H1 (cell line): ENCODE results near the gene DNAH8. TPM values are rescaled to one million over a fixed set of nuclear protein-coding genes. Genes with fewer than 3 reads are reported as not detected.

Experiments used
- KDM4A ChIP-seq: IDR thresholded peaks from one replicate; pipeline ENCODE4 v1.7.1; 2012; ENCODE audit warnings: low read depth, mild to moderate bottlenecking, moderate library complexity, low read length, inconsistent platforms; ENCODE audit not compliant: severe bottlenecking
- polyA plus RNA-seq, 7 experiments: library from polyadenylated mRNA; depleted of rRNA in 3 of 7; stranded (reverse) in 5 of 7; unstranded in 2 of 7; fragments of >200 nt in 5 of 7; fragments of 200-250 nt in 2 of 7; gene quantifications; 1 replicate in 5 of 7; 2 replicates in 1 of 7; 4 replicates in 1 of 7; pipeline versions ENCODE4 v1.2.1 to v1.2.3, GENCODE V29; 2011 to 2013; ENCODE audit warnings: missing spikeins in 2 of 7, mixed read lengths in 2 of 7
- total RNA-seq: library from RNA; stranded (reverse); fragmentation: NEBNext Ultra II Directional; extraction: Animal tissue kit (Norgen Biotek cat#: 25700); gene quantifications from 2 replicates; pipeline ENCODE4 v1.2.1, GENCODE V29; 2021

DNAH8 gene
- total and polyA plus RNA-seq, 2 of the 8 experiments (the other 6 are each of a cell fraction or from before 2014, with no cell fraction given) = under 0.01 TPM; not detected in 1

- TF ChIP-seq KDM4A = peak; percentile 43
Measured at GRCh38 chr6:38715016-38715689, at the start of gene DNAH8 (continued).
